ENCODE results near the gene TECPR2.

TECPR2 gene

DNA sequence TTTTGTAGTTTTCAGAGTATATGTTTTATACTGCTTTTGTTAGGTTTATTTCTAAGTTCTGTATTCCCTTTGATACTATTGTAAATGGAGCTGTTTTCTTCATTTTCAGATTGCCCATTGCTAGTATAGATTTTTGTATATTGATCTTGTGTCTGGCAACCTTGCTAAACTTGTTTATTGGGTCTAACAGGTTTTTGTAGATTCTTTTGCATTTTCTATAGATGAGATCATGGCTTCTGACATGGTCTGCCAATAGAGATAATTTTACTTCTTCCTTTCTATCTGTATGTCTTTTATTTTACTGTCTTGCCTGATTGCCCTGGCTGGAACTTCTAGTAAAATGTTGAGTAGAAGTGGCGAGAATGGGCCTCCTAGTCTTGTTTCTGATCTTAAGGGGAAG is 106.5 kb downstream of the TECPR2 start:
- no peak for DNase-seq (ENCODE audit: low spot score)

GRCh38 chr14:102471921-102472790 is 109.4 kb downstream of the TECPR2 start:
- no peak for DNase-seq (ENCODE audit: low spot score)

GRCh38 chr14:102472791-102473150 is 110.0 kb downstream of the TECPR2 start:
- no peak for DNase-seq (ENCODE audit: low spot score)

DNA sequence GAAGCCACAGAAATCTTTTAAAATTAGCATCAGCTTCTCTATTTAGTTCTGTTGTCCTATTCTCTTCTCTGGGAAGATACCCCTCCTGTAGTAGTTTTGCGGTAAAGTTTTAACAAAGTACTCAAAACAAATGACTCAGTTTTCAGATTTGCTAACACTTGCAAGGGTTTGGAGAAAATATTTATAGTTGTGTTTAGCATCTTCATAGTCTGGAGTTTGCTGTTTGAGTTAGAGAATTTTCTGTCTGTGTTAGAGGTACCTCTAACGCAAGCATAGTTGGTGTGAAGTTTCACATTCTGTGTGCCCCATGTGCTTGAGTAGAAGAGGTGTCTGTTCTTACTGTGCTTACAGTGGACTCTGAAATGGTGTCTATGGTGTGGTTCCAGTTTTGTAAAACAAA is 110.8 kb downstream of the TECPR2 start:
- DNase-seq (ENCODE audit: low spot score) = no peak

DNA sequence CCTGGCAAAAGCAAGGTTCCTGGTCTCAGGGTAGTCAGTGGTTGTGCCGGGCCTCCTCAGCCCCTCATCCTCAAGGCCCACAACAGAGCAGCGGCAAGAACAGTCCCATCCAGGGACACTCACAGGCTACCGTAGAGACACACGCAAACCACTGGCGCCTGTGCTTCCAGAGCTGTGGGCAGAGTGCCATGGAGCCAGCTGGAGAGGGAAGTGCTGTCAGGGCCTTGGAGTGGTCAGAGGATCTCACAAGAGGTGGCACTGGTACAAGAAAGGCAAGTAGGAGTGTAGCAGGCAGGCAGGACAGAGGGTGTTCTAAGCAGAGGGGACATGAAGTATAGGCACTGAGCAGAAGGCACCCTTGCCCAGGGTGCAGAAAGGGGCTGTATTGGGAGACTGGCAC is 112.2 kb downstream of the TECPR2 start:
- DNase-seq (ENCODE audit: low spot score) = no peak

GRCh38 chr14:102479107-102479506 is 116.4 kb downstream of the TECPR2 start:
- no peak for DNase-seq (ENCODE audit: low spot score)

- no peak for DNase-seq (ENCODE audit: low spot score)
These were observed 117.0 kb downstream of the TECPR2 start for GRCh38 chr14:102479777-102480176.

GRCh38 chr14:102481371-102481770 is 118.6 kb downstream of the TECPR2 start:
- no peak for DNase-seq (ENCODE audit: low spot score)

DNA sequence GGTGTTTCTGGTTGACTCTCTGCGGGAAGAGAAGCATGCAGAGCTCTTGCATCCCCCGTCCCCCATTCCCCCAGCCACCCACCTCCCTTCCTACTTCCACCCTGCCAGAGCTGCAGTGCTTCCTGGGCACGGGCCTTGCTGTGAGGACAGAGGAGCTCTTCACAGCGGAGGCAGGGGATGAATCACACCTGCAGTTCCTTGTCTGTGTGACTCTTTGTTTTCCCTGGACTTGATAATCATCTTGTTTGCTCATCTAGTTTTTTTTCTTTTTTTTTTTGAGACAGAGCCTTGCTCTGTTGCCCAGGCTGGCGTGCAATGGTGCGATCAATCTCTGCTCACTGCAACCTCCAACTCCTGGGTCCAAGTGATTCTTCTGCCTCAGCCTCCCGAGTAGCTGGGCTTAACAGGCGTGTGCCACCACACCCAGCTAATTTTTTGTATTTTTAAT is 119.1 kb downstream of the TECPR2 start:
- peak; percentile 78 for DNase-seq (ENCODE audit: low spot score)

DNA sequence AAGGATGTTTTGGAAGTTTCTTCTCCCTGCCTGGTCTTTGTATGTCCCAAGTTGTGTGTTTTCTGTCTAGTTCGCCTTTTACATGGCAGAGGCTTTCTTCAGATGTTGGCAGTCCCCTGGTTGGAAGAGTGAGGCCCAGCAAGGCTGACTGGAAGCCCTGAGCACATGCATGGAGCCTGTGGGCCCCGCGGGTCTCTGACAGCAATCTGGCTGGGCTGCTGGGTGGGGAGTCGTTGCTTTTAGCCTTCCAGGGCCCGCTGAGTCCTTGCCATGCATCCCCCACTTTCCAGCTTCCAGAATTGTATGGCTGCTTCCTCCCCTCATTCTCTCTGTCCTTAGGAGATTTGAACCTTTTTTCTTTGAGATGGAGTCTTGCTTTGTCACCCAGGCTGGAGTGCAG is 121.6 kb downstream of the TECPR2 start:
- DNase-seq (ENCODE audit: low spot score) = no peak

DNA sequence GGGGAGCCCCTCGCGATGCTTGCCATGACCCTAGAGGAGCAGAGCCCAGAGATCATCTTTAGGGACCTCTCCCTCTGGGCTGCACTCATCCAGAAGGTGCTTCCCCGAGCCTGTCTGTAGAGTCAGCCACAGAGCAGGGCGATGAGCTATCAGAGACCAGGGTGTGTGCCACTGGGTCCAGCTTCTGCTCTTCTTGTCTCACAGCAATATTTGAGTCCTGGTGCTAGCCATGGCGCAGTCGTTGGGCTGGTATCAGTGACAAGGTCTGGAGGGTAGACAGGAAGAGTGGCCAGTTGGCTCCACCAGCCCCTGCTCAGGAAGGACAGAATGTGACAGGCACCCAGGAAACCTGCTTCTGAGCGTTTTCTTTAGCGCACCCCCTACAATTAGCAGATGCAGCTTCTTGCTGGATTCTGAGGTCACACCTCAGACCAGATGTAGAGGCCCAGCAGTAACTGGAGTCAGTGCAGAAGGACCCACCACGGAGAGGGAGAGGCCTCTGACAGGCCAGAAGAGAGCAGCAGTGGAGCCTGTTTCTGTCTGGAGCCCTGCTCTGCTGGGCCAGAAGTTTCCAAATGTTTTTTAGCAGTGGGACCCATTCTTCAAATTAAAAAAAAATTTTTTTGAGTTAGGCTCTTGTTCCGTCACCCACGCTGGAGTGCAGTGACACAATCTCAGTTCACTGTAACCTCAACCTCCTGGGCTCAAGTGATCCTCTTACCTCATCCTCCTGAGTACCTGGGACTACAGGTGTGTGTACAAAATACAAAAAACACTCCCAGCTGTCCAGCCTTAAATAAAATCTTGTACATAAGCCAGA is 123.2 kb downstream of the TECPR2 start:
- DNase-seq (ENCODE audit: low spot score) = no peak

- no peak for DNase-seq (ENCODE audit: low spot score)
These were observed 123.9 kb downstream of the TECPR2 start for GRCh38 chr14:102486513-102487203.

GRCh38 chr14:102487204-102487577 is 124.5 kb downstream of the TECPR2 start:
- DNase-seq (ENCODE audit: low spot score) = no peak

DNA sequence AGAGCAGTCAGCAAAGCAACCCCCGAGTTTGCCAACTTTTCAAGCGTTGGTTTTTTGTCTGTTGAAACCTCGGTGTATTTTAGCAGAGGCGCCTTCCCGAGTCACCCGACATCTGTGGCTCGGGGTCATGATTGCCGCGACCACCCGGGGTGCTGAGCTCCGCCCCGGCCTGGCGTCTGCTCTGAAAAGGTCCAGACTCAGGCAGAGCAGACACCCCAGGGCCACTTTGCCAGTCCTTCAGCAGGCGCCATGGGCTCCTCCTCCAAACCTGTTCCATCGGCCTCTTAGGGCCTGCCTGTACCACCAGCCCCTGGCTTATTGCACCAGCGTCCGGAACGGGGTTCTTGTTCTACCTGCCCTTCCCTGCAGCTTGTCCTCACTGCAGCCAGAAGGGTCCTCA is 127.7 kb downstream of the TECPR2 start:
- no peak for DNase-seq (ENCODE audit: low spot score)

DNA sequence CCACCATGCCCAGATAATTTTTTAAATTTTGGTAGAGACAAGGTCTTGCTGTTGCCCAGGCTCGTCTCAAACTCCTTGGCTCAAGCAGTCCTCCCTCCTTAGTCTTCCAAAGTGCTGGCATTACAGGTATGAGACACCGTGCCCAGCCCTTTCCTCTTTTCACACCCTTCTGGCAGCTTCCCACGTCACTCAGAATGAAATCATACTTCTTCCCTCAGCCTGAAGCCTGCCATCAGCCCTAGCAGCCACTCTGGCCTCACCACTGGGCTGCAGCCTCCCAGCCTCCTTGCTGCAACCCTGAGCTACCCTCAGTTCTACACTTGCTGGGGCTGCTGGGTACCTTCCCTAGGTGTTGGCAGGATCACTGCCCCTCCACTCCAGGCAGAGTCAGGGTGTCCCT is 128.6 kb downstream of the TECPR2 start:
- no peak for DNase-seq (ENCODE audit: low spot score)

- no peak for DNase-seq (ENCODE audit: low spot score)
These were observed 129.2 kb downstream of the TECPR2 start for GRCh38 chr14:102491786-102492530.

- no peak for DNase-seq (ENCODE audit: low spot score)
These were observed 129.8 kb downstream of the TECPR2 start for GRCh38 chr14:102492531-102492910.

GRCh38 chr14:102493096-102493495 is 130.4 kb downstream of the TECPR2 start:
- no peak for DNase-seq (ENCODE audit: low spot score)

- no peak for DNase-seq (ENCODE audit: low spot score)
These were observed 130.8 kb downstream of the TECPR2 start for GRCh38 chr14:102493585-102493984.

GRCh38 chr14:102495491-102496330 is 133.0 kb downstream of the TECPR2 start:
- DNase-seq (ENCODE audit: low spot score) = no peak

DNA sequence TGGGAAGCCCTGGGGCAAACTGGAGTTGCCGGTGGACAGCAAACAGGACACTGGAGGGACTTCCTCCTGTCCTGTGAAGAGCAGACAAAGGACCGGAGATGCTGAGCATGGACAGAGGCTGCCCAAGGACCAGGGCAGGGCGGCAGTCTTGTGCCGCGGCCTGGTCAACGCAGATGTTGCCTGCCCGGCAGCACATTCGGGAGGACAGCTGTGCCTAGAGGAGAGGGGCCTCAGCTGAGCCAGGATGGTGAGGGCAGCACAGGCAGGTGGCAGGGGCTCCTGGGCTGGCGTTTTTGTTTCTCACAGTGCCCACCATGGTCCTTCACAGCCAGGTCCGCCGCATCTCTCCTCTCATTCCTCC is 133.6 kb downstream of the TECPR2 start:
- no peak for DNase-seq (ENCODE audit: low spot score)

Measured in kidney tubule cell (primary cell).